Effector memory CD8-positive, alpha-beta T cell (primary cell): ENCODE data around the gene LRP1B.

Experiments
- ATAC-seq: fragments of 150-1000 bp; cut with Tn5 transposase; replicated peaks from 2 replicates; pipeline ENCODE4 v1.10.0; 2021; ENCODE audit warnings: mild to moderate bottlenecking, moderate library complexity
- DNase-seq, 3 experiments: peaks; one replicate each; pipeline ENCODE4 v3.0.0; 2021
- H3K27ac Mint-ChIP-seq, 2 donors: one replicate each; pipeline ENCODE4 v1.8.0; 2022; ENCODE audit warnings: mild to moderate bottlenecking in 2 of 2, mixed read lengths in 2 of 2, moderate library complexity in 2 of 2
- H3K27me3 Mint-ChIP-seq, 2 donors: one replicate each; pipeline ENCODE4 v1.8.0; 2022; ENCODE audit warnings: mixed read lengths in 2 of 2
- H3K36me3 Mint-ChIP-seq: one replicate; pipeline ENCODE4 v1.8.0; 2022; ENCODE audit warnings: mild to moderate bottlenecking, moderate library complexity, mixed read lengths; ENCODE audit not compliant: insufficient read depth
- H3K4me1 Mint-ChIP-seq, 2 donors: one replicate each; pipeline ENCODE4 v1.8.0; 2022; ENCODE audit warnings: low read depth in 2 of 2, mixed read lengths in 2 of 2
- H3K4me3 Mint-ChIP-seq, 2 donors: one replicate each; pipeline ENCODE4 v1.8.0; 2022; ENCODE audit warnings: mild to moderate bottlenecking in 2 of 2, mixed read lengths in 2 of 2, moderate library complexity in 2 of 2
- H3K9me3 Mint-ChIP-seq, 2 donors: one replicate each; pipeline ENCODE4 v1.8.0; 2022; ENCODE audit warnings: mixed read lengths in 2 of 2

LRP1B gene

DNA sequence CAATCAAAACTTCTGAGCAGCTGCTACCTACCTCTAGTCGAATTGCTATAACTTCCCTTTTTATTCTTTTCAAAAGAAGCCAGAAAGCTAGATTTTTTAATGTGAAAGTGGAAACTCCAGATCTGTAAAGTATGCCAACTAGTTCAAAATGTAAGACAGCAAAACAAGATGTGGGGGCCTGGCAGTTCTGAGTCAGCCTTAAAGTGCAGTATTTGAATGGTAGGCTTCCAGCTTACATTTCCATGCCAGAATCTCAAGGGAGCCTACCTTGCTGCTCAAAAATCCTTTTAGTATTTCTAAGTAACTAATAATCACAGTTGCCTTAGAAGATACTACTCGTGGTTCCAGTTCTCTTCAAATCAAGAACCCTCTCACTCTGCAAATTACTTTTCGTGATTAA is 1288.7 kb downstream of the LRP1B start:
- peaks cover 2 to 7% of the 10 kb centered on the region in 2 donors for H3K9me3 Mint-ChIP-seq
- ATAC-seq = no peak
- no peak overlapping the region for H3K4me3 Mint-ChIP-seq

DNA sequence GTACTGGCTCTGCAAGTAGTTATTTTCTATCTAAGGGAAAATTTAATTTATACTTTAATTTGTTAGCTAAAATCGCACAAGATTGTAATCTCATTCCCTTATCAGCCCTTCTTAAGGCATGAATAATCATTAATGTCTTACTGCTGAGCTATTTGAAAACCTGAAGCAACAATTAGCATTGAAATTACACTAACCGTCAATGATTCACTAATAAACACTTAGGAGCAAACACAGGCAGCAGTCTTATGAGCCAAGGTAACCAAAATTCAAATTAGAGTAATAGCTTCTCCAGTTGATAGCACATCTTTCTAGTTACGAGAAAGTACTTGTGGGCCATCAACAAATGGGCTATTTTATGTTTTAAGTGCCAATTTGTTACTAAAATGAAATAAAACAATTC is 1289.7 kb downstream of the LRP1B start:
- no peak overlapping the region for H3K27ac Mint-ChIP-seq
- H3K36me3 Mint-ChIP-seq = no peaks in the 10 kb centered on the region
- peaks cover 4 to 7% of the 10 kb centered on the region in 2 donors for H3K9me3 Mint-ChIP-seq
- no peak overlapping the region for H3K4me3 Mint-ChIP-seq
- H3K4me1 Mint-ChIP-seq = no peaks in the 10 kb centered on the region
- H3K27me3 Mint-ChIP-seq = no peaks in the 10 kb centered on the region
- no peak for DNase-seq
- ATAC-seq = no peak

More for the DNA sequence above, 1288.7 kb downstream of the LRP1B start:
- Mint-ChIP-seq H3K4me1 (no peaks in the 10 kb centered on the region), H3K36me3 (no peaks in the 10 kb centered on the region), H3K27me3 (no peaks in the 10 kb centered on the region), H3K27ac (no peak overlapping the region)
- DNase-seq = no peak

DNA sequence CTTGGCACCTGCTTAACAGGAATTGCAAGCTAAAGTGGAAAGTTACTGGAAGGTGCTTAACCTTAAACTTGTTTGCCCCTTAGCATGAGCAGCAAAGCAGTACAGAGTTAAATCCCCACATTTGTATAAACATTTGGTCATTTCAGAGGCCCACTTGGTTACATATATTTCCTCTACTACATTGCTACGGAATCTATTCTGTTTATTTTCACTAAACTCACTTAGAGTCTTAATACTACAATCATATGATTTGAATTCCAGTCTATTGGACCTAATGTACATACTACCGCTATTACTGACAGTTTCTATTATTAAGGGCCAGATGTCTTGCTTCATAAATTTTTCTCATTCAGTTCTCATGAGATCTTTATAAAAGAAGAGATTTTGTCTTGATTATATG is 1294.0 kb downstream of the LRP1B start:
- H3K9me3 Mint-ChIP-seq = peaks cover 0 to 4% of the 10 kb centered on the region in 2 donors
- ATAC-seq (no peak), DNase-seq (no peak)
- H3K4me3 Mint-ChIP-seq = no peak overlapping the region
- H3K4me1 Mint-ChIP-seq = no peaks in the 10 kb centered on the region
- H3K27ac Mint-ChIP-seq = no peak overlapping the region
- H3K27me3 Mint-ChIP-seq = no peaks in the 10 kb centered on the region
- H3K36me3 Mint-ChIP-seq = no peaks in the 10 kb centered on the region

DNA sequence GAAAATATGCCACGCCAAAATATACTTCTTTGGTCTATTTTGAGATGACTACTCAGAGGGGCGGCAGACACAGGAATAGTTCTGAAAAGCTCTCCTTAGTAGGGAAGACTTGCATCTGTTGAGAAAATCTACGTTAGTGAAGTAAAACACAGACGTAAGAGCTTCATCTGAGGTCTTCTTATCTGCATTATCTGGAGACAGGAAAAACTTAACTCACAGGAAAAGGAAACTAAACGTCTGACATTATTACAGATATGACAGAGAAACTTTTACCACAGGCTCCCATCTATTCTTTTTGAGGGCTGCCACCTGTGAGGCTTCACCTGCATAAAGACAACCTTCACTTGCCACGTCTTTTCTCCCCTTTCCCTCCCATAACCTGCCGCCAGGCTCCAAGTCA is 1295.7 kb downstream of the LRP1B start:
- DNase-seq (no peak), ATAC-seq (peak; percentile 32)
- Mint-ChIP-seq H3K4me1 (no peaks in the 10 kb centered on the region), H3K27me3 (no peaks in the 10 kb centered on the region), H3K9me3 (peaks cover 0 to 8% of the 10 kb centered on the region in 2 donors), H3K4me3 (no peak overlapping the region), H3K36me3 (no peaks in the 10 kb centered on the region), H3K27ac (no peak overlapping the region)

DNA sequence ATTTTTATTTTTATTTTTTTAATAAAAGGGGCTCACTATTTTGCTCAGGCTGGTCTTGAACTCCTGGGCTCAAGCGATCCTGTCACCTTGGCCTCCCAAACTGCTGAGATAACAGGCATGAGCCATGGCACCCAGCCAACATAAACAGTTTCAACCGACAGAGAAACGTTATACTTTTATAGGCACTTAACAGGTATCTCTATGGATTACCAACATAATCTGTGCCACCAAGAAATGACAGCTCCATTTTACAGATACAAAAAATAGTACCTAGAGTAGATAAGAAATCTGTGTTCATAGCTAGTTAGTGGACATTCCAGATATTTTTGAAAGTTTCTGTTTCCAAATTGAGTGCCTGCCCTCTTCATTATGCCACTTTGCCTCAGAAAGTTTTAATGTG is 1316.7 kb downstream of the LRP1B start:
- Mint-ChIP-seq H3K4me3 (no peak overlapping the region), H3K27ac (no peak overlapping the region), H3K4me1 (no peaks in the 10 kb centered on the region), H3K27me3 (no peaks in the 10 kb centered on the region), H3K36me3 (no peaks in the 10 kb centered on the region), H3K9me3 (peaks cover 7% of the 10 kb centered on the region in 2 donors)
- DNase-seq = no peak
- no peak for ATAC-seq

DNA sequence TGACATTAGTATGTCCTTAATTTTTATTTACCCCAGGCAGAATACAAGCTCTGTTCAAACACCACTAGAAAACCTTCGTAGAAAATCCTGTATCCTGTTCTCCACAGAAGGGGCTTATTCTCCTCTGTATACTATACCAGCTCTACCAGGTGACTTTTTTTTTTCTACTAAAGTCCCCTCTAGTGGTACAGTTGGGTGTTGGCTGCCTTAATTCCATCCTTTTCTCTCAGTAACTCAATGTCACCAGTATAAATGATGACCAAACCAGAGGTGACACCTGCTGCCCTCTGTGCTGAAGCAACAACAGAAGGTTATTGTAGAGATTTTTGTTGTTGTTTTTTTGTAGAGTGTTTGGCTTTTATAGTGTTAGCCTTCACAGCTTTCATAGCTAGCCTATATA is 1322.0 kb downstream of the LRP1B start:
- Mint-ChIP-seq H3K27me3 (no peaks in the 10 kb centered on the region), H3K4me3 (no peak overlapping the region), H3K9me3 (peaks cover 7% of the 10 kb centered on the region in 2 donors), H3K4me1 (no peaks in the 10 kb centered on the region), H3K27ac (no peak overlapping the region), H3K36me3 (no peaks in the 10 kb centered on the region)
- no peak for ATAC-seq
- no peak for DNase-seq

DNA sequence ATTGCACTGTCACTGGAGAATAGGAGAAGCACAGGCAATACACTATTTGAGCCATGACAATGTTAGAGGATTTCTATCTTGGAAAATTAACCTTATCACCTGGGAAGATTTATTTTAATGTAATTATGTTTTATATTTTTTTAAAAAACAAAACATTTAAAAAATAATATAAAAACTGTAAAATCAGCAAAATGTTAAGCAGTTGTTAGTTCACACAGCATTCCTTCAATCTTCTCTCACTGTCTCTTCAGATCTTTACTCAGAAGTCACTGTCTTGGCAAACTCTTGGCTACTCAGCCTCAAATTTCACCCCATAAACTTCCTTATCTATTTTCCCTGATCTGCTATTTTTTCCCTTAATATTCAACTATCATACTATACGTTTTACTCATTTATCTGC is 1322.6 kb downstream of the LRP1B start:
- H3K27me3 Mint-ChIP-seq = no peaks in the 10 kb centered on the region
- peaks cover 7% of the 10 kb centered on the region in 2 donors for H3K9me3 Mint-ChIP-seq

DNA sequence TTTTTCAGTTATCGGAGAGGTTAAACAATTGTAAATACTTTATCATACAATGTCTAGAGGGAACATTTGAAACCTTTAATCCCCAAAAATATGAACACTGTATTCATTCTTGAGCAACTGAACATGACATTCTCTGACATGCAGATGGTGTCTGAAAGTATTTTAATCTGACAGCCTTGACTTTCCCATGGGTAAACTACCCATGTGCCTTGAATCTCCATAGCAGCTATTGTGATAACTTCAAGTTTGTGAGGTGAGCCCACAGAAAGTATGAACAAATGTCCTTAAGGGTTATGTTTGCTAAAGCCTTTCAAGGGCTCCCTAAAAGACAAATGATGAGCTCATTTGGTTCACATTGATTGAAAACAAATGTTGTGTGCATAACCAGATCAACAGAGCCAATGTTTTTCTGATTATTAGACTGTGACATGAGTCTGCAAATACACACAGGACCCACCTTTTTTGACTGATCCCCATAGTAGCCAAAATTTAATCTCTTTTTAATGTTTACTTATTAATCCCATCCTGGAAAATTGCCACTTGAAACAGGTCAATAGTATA is 1326.0 kb downstream of the LRP1B start:
- ATAC-seq = no peak
- no peaks in the 10 kb centered on the region for H3K4me1 Mint-ChIP-seq
- peaks cover 0 to 9% of the 10 kb centered on the region in 2 donors for H3K9me3 Mint-ChIP-seq
- no peak overlapping the region for H3K4me3 Mint-ChIP-seq
- no peaks in the 10 kb centered on the region for H3K36me3 Mint-ChIP-seq
- H3K27me3 Mint-ChIP-seq = no peaks in the 10 kb centered on the region
- no peak overlapping the region for H3K27ac Mint-ChIP-seq
- no peak for DNase-seq

More for the DNA sequence above, 1322.6 kb downstream of the LRP1B start:
- Mint-ChIP-seq H3K27ac (no peak overlapping the region), H3K36me3 (no peaks in the 10 kb centered on the region), H3K4me1 (no peaks in the 10 kb centered on the region), H3K4me3 (no peak overlapping the region)
- DNase-seq (no peak), ATAC-seq (no peak)

DNA sequence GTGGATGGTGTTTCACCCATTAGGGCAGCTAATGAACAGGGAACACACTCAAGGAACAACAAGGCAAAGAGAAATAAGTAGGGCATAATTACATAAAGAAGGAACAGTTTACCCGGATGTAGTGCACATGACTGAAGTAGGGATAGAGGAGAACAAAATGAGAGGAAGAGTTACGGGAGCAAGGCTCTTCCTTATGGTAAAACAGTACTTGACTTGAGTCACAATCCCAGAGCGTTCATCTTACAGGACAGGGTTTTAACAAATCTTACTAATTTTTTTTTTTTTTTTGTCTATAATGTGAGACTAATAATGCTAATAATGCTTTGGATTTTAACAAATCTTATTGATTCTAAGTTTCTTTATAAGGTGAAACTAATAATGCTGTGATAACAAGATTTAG is 1329.5 kb downstream of the LRP1B start:
- Mint-ChIP-seq H3K4me3 (no peak overlapping the region), H3K27ac (no peak overlapping the region), H3K9me3 (peaks cover 0 to 10% of the 10 kb centered on the region in 2 donors), H3K36me3 (no peaks in the 10 kb centered on the region), H3K27me3 (no peaks in the 10 kb centered on the region), H3K4me1 (no peaks in the 10 kb centered on the region)
- DNase-seq = no peak
- ATAC-seq = no peak

DNA sequence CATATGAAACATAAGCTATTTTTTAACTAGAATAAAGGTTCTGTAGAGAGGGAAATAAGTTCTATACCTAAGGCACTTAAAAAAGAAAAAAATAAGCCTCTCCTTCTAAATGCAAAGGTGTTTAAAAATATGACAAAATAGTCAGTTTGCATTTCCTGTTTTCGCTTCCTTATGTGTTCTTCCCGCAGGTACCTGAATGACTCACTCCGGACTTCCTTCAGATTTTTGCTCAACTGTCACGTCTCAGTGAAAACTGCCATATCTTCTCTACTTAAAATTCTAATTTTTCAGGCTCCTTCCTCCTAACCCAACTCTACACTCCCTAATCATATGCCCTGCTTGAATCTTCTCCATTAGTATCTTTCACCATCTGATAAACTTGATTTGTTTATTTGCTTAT is 1333.1 kb downstream of the LRP1B start:
- Mint-ChIP-seq H3K4me1 (no peaks in the 10 kb centered on the region), H3K27ac (no peak overlapping the region), H3K9me3 (peaks cover 0 to 10% of the 10 kb centered on the region in 2 donors), H3K36me3 (no peaks in the 10 kb centered on the region), H3K27me3 (no peaks in the 10 kb centered on the region), H3K4me3 (no peak overlapping the region)
- no peak for ATAC-seq
- no peak for DNase-seq

DNA sequence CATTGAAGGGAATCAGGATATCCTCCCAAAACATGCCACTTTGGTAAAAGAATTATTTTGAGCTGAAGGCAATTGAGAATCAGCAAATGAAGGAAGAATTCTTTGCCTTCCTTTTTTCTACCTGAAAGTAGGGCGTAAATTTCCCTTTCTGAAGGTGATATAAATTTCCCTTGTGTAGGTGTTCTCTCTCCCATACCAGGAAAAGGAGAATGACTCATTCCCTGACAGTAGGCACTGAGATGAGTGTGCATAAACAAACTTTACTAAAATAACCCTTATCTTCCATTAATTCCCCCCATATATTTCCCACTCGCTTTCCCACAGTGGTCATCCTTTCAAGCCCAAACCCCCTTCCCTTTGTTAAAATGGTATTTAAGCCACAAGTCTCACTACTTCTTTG is 1339.0 kb downstream of the LRP1B start:
- no peaks in the 10 kb centered on the region for H3K27me3 Mint-ChIP-seq
- H3K36me3 Mint-ChIP-seq = no peaks in the 10 kb centered on the region
- no peaks in the 10 kb centered on the region for H3K4me1 Mint-ChIP-seq
- H3K4me3 Mint-ChIP-seq = no peak overlapping the region
- no peak for DNase-seq
- peaks cover 3 to 17% of the 10 kb centered on the region in 2 donors for H3K9me3 Mint-ChIP-seq
- ATAC-seq = no peak
- no peak overlapping the region for H3K27ac Mint-ChIP-seq

DNA sequence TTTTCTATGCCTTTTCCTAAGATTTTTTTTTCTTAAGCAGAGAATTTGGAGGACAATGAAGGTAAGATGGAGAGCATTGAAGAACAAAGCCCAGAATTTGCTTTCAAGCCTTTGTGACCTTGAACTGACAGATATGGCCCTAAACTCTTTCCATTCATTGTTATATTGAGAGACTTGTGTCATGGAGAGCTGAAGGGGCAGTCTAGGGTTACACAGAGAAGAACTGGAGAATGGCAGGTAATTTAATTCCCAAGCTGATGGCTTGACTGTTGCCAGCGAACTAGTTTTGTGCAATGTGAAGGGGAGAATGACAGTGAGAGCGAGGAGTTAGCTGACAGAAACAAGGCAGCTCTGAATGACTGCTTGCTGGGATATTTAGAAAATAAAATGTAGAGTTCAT is 1344.2 kb downstream of the LRP1B start:
- Mint-ChIP-seq H3K4me1 (no peaks in the 10 kb centered on the region), H3K4me3 (no peak overlapping the region), H3K27me3 (no peaks in the 10 kb centered on the region), H3K9me3 (peaks cover 6 to 8% of the 10 kb centered on the region in 2 donors), H3K27ac (no peak overlapping the region), H3K36me3 (no peaks in the 10 kb centered on the region)
- no peak for ATAC-seq
- no peak for DNase-seq

DNA sequence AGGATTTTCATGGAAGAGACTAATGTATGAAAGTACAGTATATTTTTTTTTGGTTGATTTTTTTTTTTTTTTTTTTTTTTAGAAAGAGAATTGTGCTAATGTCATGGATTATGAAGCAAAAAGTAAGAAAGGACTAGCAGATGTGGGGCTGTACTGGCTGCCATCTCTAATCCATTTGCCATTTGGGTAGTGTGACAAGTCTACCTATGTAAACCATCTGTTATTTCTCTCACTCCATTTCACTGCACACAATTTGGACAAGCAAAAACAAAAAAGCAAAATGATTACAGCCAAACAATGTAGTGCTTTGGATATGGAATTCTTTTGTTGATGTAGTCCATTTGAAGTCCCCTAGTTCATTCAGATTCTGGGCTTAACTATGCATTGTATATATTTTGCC is 1355.4 kb downstream of the LRP1B start:
- no peaks in the 10 kb centered on the region for H3K36me3 Mint-ChIP-seq
- no peaks in the 10 kb centered on the region for H3K4me1 Mint-ChIP-seq
- H3K27ac Mint-ChIP-seq = no peak overlapping the region
- DNase-seq = no peak
- H3K4me3 Mint-ChIP-seq = no peak overlapping the region
- no peak for ATAC-seq
- H3K9me3 Mint-ChIP-seq = peaks cover 0 to 7% of the 10 kb centered on the region in 2 donors
- no peaks in the 10 kb centered on the region for H3K27me3 Mint-ChIP-seq

DNA sequence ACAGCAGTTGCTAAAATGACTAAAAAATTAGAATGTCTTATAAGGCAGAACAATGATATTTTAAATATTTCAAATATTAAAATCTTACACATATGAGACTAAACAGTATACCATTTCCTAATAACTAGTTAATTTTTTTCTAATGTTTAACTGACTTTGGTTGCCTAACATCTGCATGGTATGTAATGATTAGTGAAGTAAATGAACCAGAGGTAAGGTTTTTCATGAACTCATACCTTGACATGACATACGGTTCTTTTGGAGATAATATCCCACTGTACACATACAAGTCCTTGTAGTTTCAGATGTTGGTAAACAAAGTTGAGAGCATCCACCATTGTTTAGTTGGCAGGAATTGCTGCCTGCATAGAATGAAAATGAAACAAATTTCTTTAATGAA is 1360.2 kb downstream of the LRP1B start:
- ATAC-seq = no peak
- Mint-ChIP-seq H3K4me3 (no peak overlapping the region), H3K4me1 (no peaks in the 10 kb centered on the region), H3K27ac (no peak overlapping the region), H3K9me3 (no peaks in the 10 kb centered on the region), H3K27me3 (no peaks in the 10 kb centered on the region), H3K36me3 (no peaks in the 10 kb centered on the region)
- no peak for DNase-seq

DNA sequence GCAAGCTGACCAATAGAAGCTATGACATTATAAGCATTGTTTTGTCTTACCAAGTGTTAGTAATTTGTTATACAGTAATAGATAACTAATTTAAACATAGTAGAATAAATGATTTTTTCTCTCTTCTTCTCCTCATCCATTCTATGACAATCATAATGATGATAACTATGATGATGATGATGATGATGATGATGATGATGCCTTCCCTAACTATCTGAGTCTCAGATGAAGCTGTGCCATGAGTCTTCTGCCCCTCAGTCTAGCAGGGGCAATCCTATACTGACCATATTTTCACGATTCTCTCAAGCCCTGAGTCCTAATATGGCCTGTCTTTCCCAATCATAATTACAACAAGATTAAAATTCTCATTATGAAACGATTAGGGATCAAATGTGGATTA is 1369.0 kb downstream of the LRP1B start:
- no peak overlapping the region for H3K27ac Mint-ChIP-seq
- no peaks in the 10 kb centered on the region for H3K36me3 Mint-ChIP-seq
- ATAC-seq = no peak
- H3K9me3 Mint-ChIP-seq = no peaks in the 10 kb centered on the region
- H3K4me1 Mint-ChIP-seq = no peaks in the 10 kb centered on the region
- DNase-seq = no peak
- no peaks in the 10 kb centered on the region for H3K27me3 Mint-ChIP-seq
- no peak overlapping the region for H3K4me3 Mint-ChIP-seq
